HG02938 (cell line): ENCODE data around the gene NAB1.
"Not testable (repeated sequence)": the region's sequence is repeated elsewhere in the genome, so short reads cannot be mapped to it uniquely, and the experiment has no call there.

Experiments used
- ATAC-seq: cut with Tn5 transposase; IDR thresholded peaks from one replicate; pipeline ENCODE4 v1.9.1; 2021; ENCODE audit warnings: mild to moderate bottlenecking, moderate library complexity; ENCODE audit not compliant: unreplicated experiment

Gene NAB1, protein sequence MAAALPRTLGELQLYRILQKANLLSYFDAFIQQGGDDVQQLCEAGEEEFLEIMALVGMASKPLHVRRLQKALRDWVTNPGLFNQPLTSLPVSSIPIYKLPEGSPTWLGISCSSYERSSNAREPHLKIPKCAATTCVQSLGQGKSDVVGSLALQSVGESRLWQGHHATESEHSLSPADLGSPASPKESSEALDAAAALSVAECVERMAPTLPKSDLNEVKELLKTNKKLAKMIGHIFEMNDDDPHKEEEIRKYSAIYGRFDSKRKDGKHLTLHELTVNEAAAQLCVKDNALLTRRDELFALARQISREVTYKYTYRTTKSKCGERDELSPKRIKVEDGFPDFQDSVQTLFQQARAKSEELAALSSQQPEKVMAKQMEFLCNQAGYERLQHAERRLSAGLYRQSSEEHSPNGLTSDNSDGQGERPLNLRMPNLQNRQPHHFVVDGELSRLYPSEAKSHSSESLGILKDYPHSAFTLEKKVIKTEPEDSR

DNA sequence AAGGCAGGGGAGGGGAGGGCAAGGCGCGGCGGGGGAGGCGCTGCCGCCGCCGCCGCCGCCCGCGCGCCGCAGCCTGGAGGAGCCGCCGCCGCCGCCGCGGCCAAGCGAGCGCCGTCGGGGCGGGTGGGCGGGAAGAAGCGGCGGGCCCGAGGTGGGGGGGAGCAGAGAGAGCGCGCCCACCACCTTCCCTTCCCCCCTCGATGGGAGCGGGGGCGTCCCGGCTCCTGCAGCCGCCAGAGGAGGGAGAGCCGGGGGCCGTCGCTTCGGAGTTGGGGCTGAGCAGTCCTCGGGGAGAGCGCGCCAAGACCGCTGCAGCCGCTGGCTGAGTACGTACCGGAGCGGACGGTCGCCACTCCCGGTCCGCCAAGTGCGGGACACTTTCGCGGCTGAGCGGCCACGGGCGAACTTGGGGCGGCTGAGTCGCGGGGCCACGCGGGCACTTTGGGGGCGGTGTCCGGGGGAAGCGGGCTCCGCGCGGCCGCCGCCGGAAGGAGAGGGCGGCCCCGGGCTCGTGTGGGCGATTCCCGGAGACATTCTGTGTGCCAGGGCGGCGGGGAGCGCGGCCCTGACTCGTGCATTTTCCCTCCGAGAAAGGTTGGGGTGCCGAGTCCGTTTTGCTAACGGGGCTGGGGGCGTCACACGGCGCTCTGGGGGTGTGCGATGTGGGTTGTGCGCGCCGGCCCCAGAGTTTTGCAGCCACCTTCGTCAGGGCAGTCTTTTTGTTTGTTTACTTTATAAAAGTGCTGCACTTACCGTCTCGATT is at the start of gene NAB1:
NAB1 (plus strand) TSS at position 49 of the 763 bp plus-strand sequence. CDS start 10,094 bp downstream, outside the sequence.
- peak; percentile 43 for ATAC-seq

DNA sequence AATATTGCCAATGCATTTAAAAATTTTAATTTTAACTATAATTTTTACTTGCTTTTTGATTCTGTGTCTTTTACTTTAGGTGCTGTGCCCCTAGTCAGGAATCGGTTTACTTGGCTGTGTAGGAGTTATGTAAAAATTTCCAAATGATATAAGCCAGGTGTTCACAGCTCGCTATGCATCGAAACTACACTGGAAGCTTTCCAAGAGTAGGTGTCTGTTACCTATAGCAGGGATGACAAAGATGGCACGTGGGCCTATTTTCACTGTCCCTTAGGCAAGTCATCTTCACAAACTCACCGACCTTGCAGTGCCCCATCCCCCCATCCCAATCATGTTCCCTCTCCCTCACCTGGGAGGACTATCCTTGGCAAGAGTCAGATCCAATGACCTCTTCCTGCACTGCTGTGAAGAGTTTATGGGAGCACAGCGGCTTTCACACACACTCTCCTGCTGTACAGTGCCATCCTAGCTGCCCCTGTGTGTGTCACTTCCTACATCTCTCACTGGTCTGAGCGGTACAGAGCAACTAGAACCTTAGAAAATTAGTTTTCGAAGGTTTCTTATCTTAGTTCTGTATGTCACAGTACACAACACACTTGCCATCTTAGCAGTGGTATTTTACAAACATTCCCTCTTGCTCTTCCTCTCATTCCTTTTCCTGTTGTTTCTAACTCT is 49.2 kb upstream of the NAB1 start:
- ATAC-seq, result no peak

DNA sequence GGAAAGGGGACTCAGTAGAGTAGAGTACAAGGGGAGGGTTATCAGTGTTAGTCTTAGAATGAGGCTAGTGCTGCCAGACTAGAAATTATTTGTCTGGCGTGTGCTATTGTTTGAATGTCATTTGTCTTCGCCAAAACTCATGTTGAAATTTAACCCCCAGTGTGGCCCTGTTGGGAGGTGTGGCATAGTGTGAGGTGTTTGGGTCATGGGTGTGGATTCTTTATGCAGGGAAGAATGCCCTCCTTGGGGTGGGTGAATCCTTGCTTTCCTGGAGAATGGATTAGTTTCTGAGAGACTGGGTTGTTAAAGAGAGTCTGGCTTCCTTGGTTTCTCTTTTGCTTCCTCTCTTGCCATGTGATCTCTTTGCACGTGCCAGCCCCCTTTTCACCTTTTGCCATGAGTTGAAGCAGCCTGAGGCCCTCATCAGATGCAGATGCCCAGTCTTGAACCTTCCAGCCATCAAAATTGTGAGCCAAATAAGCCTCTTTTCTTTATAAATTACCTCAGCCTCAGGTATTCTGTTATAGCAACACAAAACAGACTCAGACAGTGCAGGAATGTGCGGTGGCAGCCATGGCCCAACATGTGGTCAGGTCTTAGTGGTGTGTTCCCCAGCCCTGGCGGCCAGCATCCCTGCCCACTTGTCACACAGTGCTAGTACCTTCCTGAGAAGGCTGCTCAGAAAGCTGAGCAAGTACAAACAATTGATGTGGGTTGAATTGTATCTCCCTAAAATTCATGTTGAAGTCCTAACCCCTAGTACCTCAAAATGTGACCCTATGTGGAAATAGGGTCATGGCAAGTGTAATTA is 48.4 kb upstream of the NAB1 start:
- no peak for ATAC-seq

DNA sequence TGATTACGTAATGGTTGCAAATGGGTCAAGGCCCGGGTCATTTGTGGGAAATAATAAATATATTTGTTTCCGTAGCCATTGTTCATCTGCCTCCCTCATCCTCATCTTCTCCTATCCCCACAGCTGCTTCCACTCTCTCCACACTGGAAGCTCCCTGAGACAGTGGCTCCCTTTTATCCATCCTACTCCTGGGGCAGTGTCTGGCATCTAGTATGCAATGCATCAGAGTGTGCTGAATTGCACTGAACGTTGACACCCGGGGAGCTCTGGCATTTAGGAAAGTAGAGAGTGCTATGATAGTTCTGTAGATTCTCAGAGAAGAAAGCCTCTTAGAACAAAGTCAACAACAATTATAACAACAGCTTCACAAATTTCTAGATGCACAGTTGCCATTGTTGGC is 45.5 kb upstream of the NAB1 start:
- ATAC-seq, result no peak

DNA sequence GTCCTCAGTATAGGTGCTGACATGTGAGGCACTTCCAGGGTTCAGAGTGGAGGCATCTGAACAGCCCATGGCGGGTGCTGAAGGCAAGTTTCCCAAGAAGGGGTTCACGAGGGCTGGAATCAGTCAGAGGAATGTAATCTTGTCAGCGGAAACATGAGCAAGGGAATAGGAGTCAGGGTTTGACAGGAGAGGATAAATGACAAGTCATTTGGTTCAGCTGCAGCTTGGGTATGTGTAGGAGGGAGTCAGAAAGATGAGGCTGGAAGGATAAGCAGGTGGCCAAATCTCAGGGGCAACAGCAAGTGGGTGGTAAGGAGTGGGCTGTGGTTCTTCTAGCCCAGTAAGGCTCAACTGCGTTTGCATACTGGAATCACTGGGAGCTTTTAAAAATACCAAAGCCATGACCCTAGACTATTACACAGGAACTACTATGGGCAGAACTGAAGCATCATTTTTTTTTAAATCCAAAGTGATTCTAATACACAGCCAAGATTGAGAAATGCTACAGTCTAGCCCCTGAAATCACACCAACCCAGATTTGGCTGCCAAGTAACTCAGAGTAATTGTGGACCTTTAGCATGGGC is 41.8 kb upstream of the NAB1 start:
- no peak for ATAC-seq

DNA sequence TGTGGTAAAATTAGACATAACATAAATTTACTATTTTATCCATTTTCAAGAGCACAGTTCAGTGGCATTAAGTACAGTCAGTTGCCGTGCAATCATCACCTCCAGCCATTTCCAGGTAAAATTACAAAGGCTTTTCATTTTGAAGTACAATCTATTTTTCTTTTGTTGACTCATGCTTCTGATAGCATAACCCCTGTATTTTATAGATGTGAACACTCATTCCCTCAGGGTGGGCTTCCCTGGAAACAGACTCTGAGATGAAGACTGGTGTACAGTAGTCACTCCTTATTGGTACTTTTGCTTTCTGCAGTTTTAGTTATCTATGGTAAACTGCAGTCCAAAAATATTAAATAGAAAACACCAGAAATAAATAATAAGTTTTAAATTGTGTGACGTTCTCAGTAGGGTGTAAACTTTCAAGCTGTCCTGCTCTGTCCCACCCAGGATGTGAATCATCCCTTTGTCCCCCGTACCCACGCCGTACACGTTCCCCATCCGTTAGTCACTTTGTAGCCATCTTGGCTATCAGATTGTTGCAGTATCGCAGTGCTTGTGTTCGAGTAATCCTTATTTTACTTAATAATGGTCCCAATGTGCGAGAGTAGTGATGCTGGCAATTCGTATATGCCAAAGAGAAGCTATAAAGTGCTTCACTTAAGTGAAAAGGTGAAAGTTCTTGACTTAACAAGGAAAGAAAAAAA is 41.1 kb upstream of the NAB1 start:
- ATAC-seq, result no peak

DNA sequence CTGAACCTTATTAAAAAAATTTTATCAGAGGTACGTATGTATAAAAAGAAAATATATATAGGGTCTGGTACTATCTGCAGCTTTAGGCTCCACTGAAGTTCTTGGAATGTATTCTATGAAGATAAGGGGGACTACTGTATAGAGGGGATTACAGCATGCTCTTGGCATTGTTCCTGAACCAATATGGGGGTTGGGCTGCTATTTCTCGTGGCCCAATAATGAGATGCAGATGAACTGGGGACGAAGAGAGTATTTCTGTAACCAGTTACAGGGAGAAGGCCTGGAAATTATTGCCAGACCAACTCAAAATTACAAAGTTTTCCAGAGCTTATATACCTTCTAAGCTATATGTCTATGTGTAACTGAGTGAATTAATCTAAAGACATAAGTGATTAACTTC is 40.0 kb upstream of the NAB1 start:
- not testable (repeated sequence) for ATAC-seq

DNA sequence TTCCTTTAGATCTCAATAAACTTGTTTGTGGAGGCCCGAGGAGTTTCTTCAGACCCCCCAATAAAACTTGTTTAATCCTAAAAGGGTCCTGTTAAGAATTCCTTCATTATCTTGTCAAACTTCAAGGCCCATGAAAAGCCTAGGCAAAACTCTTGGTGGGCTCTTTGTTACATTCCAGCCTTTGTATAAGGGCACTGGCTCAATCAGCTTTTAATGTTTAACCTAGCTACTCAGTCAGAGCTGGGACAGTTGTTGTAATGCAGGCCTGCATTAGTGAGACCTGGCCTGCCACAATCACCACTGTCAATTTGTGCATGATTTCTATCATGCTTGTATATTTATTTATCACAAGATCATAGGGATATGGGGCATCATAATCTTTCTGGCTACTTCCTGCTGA is 39.5 kb upstream of the NAB1 start:
- ATAC-seq, result not testable (repeated sequence)

DNA sequence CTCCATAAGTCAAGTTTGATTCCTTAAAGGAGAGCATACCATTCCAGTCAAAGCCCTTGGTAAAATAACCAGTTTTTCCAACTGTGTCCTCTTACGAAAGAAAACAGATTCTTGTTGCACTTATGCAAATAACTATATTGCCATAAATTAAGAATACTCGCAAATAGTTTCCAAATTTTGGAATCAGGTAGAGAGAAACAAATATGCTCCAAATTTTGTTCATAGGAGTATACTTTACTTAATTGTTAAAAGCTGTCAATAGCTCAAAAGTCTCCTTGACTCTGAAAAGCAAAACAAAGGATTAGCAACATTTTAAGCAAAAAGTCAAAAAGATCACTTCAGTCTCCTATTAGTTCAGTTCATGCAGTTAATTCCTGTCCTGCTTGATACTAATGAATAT is 38.4 kb upstream of the NAB1 start:
- not testable (repeated sequence) for ATAC-seq

DNA sequence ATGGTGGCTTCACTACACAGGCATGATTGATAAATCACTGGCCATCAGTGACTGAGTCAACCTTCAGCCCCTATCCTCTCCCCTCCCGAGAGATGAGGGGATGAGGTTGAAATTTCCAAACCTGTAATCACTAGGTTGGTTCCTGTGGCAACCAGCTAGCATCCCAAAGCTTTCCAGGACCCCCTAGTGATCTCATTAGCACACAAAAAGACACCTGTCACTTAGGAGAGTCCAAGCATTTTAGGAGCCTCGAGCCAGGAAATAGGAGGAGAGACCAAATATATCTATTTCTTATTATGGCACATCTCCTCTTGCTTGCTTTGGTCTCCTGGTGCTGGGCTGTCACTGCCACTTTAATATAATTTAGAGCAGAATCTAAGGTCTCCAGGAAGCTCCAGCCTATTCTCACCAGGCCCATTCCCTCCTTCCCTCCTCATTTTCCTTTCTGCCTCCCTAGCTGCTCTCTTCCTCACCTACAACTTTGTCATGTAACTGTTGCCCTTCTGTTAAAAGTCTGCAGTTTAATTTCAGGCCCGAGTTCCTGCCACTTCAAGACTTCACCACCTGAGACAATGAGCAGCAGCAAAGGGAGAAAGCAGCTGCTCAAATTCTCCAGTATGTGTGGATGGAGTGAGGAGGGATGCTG is 33.2 kb upstream of the NAB1 start:
- no peak for ATAC-seq

DNA sequence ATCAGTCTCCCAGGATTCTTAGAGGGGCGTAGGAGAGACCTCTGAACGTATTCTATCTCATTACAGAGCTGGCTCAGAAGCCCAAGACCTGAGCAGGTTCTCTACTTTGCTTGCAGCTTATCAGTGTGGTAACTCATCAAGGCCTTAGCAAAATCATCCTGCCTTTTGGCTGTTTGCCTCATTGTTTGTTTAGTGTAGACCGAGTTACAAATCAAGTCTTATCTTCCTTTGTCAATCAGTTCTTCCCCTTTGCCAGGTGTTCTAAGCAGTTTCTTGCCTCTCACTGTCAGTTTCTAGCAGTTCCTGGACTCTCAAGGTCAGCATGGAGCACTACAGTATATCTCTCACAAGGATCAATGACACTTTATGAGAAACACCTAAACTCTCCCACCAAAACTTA is 30.9 kb upstream of the NAB1 start:
- no peak for ATAC-seq

DNA sequence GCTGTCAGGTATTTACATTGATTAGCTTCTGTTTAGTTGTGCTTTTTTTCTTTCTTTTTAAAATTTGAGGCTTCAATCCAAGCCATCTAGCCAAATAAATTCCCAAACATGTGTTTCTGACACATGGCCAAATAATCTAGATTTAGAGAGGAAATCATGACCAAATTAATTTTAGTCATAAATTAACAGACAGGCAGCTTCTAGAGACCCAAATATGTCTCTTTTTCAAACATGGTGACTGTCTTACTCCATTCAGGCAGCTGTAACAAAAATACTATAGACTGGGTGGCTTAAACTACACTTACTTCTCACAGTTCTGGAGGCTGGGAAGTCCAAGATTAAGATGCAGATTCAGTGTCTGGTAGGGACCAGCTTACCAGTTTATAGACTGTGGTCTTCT is 23.2 kb upstream of the NAB1 start:
- no peak for ATAC-seq

DNA sequence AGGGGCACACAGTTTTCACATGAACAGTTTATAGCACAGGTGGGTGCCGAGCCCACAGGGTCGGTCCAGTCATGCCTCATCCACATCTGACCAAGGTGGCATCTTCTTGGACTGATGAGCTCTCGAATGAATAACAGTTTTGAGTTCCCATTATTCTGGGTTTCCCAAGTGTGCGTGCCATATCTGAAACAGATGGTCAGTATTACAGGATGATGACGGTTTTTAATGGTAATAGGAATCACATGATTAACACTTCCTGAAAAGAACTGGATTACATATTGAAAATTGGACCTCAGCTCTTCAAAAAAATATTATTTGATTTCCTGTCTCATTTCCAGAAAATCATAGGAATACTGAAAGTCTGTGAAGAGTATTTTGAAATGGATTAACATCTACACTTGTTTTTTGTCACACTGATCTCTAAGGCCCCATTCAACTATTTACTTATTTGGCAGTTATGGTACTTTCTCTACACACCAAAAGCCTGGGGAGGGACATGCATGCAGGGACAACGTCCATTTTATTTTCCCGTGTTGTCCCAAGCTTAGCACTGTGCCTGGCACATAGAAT is 22.2 kb upstream of the NAB1 start:
- no peak for ATAC-seq

DNA sequence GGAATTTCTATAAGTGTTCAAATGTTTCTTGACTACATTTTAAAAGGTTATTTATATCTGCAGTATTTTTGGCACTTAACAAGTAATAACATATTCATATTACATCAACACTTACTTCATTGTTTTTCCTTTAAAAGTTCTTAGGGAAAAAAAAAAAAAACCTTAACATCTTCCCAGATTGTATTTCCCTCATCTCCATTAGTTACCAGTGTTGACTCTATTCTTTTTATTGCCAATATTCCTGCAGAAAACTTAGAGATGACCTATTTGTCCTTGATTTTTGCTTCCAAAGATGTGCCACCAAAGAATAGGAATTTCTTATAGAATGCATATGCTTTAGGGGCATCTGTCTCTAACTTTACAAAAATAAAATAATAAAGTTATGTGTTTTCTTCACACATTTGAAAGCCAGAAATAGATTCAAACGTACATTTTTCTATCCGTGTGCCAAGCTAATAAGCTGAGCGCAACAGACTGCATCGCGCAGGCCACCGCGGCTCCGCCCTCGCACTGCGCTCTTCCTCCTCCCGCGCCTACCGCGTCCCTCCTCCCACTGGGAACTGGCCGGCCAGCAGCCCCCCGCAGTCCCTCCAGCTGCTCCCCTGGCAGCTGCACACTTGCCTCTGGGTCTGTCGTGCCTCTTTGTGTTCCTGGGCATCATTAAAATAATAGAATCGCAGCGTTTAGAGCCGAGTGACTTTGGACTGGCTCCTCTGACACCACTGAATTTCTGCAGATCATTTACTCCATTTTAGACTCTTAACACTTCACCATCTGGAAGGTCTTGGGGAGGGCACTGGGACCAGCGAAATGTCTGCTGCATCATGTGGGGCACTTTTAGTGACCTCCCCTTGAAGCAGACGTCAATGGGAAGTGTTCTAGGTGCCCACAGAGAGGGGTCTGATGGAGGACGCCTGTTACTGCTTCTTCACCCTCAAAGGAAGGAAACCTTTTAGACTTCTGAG is 21.2 kb upstream of the NAB1 start:
- no peak for ATAC-seq

DNA sequence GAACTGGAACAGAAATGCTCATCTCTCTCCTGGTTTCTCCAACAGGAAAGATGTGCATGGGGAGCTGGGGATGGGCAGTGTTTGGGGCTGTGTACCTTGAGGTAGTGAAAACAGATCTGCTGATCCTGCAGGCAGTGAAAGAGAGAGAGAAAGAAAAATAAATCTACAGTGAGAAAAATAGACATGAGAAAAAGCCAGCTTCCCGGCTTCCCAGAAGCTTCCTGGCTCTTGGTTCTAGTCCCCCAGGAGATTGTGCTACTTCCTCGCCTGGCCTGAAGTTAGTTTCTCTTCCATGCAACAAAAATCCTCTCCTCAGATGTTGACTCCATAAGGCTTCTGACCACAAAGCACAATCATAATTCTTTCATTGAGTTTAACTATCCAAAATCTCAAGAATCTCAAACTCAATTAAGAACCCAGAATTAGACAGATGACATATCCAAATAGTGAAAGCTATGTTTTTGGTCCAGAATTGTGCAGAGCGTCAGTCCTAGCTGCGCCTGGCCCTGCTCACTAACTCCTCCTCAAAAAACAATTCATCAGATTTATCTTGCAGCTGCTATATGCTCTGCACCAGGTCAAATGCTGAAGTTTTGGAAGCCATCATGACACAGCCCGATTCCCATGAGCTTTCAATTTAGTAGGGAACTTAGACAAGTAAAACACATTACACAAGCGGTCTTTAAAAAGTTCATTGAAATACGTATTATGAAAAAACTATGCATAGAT is 20.1 kb upstream of the NAB1 start:
- no peak for ATAC-seq

DNA sequence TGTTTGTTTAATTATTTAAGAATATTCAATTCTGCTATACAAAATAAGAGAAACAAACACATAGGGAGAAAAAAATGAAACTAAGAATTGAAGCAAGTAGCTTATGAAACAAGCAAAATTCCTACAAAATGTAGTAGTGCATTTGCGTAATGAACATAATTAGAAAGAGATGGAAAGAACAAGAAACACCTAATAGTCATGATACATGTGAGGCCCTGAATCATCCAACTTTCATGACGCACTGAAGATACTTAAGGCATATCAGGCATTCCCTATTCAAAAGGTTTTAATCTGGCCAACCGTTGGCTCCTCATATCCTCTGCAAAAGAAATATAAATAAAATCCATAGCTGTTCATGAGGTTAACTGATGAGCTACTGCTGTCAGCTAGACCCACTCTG is 14.5 kb upstream of the NAB1 start:
- ATAC-seq, result no peak

DNA sequence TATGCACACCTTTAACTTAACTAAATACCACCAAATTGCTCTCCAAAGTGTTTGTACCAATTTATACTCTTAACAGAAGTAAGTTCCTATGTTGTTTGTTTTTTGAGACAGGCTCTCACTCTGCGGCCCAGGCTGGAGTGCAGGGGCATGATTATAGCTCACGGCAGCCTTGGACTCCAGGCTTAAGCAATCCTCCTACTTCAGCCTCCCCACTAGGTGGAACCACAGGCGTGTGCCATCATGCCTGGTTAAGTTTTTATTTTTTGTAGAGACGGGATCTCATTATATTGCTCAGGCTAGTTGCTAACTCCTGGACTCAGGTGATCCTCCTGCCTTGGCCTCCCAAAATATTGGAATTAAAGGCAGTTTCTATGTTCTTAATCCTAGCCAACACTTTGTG is 13.1 kb upstream of the NAB1 start:
- no peak for ATAC-seq
